HepG2 (cell line): ENCODE results near the gene SHISA9. TPM values are rescaled to one million over a fixed set of nuclear protein-coding genes. Genes with fewer than 3 reads are reported as not detected.

Experiments
- ATAC-seq: fragments of 200-7000 bp; cut with Tn5 transposase; 3 replicates; pipeline ENCODE4 v1.9.1; 2020; ENCODE audit warnings: mild to moderate bottlenecking, moderate library complexity
- BruUV-seq: library from RNA; stranded (reverse); fragments of 400-500 nt; replicated peaks from 2 replicates; lab custom pipeline; 2021; lab: Mats Ljungman, UMichigan
- CTCF ChIA-PET: fragments of 300-600 bp; formaldehyde crosslinking; extraction: SDS; loops from one replicate; lab custom pipeline; 2021; ENCODE audit warnings: low total read pairs, inconsistent platforms, low intra/inter-chr PET ratio; lab: Yijun Ruan, JAX
- POLR2A ChIA-PET: fragments of 350-600 bp; sonication (Branson Sonifier 250); formaldehyde crosslinking; loops from one replicate; lab custom pipeline; 2020; ENCODE audit warnings: antibody characterized with exemption, inconsistent platforms; lab: Yijun Ruan, JAX
- DNase-seq: peaks from one replicate; pipeline ENCODE4 v3.0.0-alpha.2; 2015; ENCODE audit warnings: low spot score
- FAIRE-seq: peaks from 3 replicates; lab custom pipeline; 2011; peaks lifted over from hg19 to GRCh38; lab: Jason Lieb, UNC
- H2AFZ ChIP-seq: one replicate; pipeline ENCODE4 v1.6.1; 2011; ENCODE audit warnings: low read length, inconsistent platforms
- H3K27ac ChIP-seq: fragments of 300-600 bp; 3 replicates; pipeline ENCODE4 v1.8.0; 2011; ENCODE audit warnings: mixed run types, mild to moderate bottlenecking, mixed read lengths, low read length, inconsistent platforms; ENCODE audit not compliant: insufficient read depth; ENCODE audit errors: extremely low read length
- H3K27me3 ChIP-seq, 2 experiments: fragments of 200-600 bp in 1 of 2; 2 replicates in 1 of 2; 3 replicates in 1 of 2; pipeline versions ENCODE4 v1.6.0 to v1.8.0; 2011; ENCODE audit warnings: low read length in 2 of 2, mild to moderate bottlenecking in 2 of 2, moderate library complexity in 2 of 2, inconsistent platforms in 1 of 2; ENCODE audit not compliant: insufficient read depth in 2 of 2, control insufficient read depth in 1 of 2
- H3K36me3 ChIP-seq, 2 experiments: fragments of 200-600 bp in 1 of 2; replicated peaks in 1 of 2; 2 replicates in 1 of 2; 3 replicates in 1 of 2; pipeline versions ENCODE4 v1.5.1 to v1.8.0; 2011; ENCODE audit warnings: low read length in 2 of 2, inconsistent platforms in 1 of 2; ENCODE audit not compliant: insufficient read depth in 2 of 2, control insufficient read depth in 1 of 2
- H3K4me1 ChIP-seq: 2 replicates; pipeline ENCODE4 v1.5.1; 2012; ENCODE audit warnings: low read length, inconsistent platforms; ENCODE audit not compliant: insufficient read depth
- H3K4me2 ChIP-seq: 2 replicates; pipeline ENCODE4 v1.6.0; 2011; ENCODE audit warnings: low read depth, low read length, inconsistent platforms
- H3K4me3 ChIP-seq, 3 experiments: fragments of 200-600 bp in 1 of 3; sonication (generic), shearing (Covaris generic) in 1 of 3; replicated peaks in 1 of 3; 2 replicates each; pipeline ENCODE4 v1.5.1; 2011 to 2016; ENCODE audit warnings: low read length in 3 of 3, inconsistent platforms in 2 of 3, low read depth in 2 of 3, mild to moderate bottlenecking in 2 of 3, control low read depth in 1 of 3, mixed read lengths in 1 of 3; ENCODE audit not compliant: insufficient read depth in 1 of 3
- H3K79me2 ChIP-seq: one replicate; pipeline ENCODE4 v1.6.1; 2011; ENCODE audit warnings: low read length, inconsistent platforms; ENCODE audit not compliant: insufficient read depth
- H3K9ac ChIP-seq: 2 replicates; pipeline ENCODE4 v1.6.0; 2011; ENCODE audit warnings: mild to moderate bottlenecking, low read depth, low read length, inconsistent platforms; ENCODE audit not compliant: insufficient read depth
- H3K9me3 ChIP-seq: 2 replicates; pipeline ENCODE4 v1.5.1; 2012; ENCODE audit warnings: mild to moderate bottlenecking, low read length
- H4K20me1 ChIP-seq: 2 replicates; pipeline ENCODE4 v1.6.0; 2011; ENCODE audit warnings: inconsistent platforms, mild to moderate bottlenecking, low read length, moderate library complexity; ENCODE audit not compliant: insufficient read depth
- CEBPG ChIP-seq: IDR thresholded peaks from 2 replicates; pipeline ENCODE4 v1.6.1; 2016
- CTCF ChIP-seq: sonication (generic); formaldehyde crosslinking; IDR thresholded peaks from 2 replicates; pipeline ENCODE4 v1.5.0; 2020; ENCODE audit warnings: mild to moderate bottlenecking, missing genetic modification reagents, moderate library complexity
- MIXL1 ChIP-seq: IDR thresholded peaks from 2 replicates; pipeline ENCODE4 v1.6.1; 2016
- NFE2 ChIP-seq: sonication (generic); formaldehyde crosslinking; IDR thresholded peaks from 2 replicates; pipeline ENCODE4 v1.4.0; 2020; ENCODE audit warnings: missing genetic modification reagents
- PCBP1 ChIP-seq: fragments of 200-400 bp; formaldehyde crosslinking; IDR thresholded peaks from 2 replicates; pipeline ENCODE4 v1.6.1; 2017; ENCODE audit warnings: mild to moderate bottlenecking, low read depth, low read length, borderline replicate concordance
- RAD21 ChIP-seq: fragments of 450-650 bp; formaldehyde crosslinking; IDR thresholded peaks from 2 replicates; pipeline ENCODE4 v1.5.0; 2020; ENCODE audit warnings: mild to moderate bottlenecking
- SMC3 ChIP-seq: IDR thresholded peaks from 2 replicates; pipeline ENCODE4 v1.6.1; 2011; ENCODE audit warnings: low read length, improper control_type of control experiment
- STAG1 ChIP-seq: sonication (generic); formaldehyde crosslinking; IDR thresholded peaks from 2 replicates; pipeline ENCODE4 v1.4.0; 2020; ENCODE audit warnings: missing genetic modification reagents
- XRCC5 ChIP-seq: fragments of 200-400 bp; formaldehyde crosslinking; optimal IDR thresholded peaks from 2 replicates; pipeline ENCODE3; 2017; ENCODE audit warnings: mild to moderate bottlenecking, low read length
- ZNF549 ChIP-seq: sonication (generic); formaldehyde crosslinking; IDR thresholded peaks from 2 replicates; pipeline ENCODE4 v1.5.0; 2020; ENCODE audit warnings: missing genetic modification reagents
- ZNF567 ChIP-seq: sonication (generic); formaldehyde crosslinking; IDR thresholded peaks from 2 replicates; pipeline ENCODE4 v1.8.1; 2023; ENCODE audit warnings: mild to moderate bottlenecking, missing genetic modification reagents, borderline replicate concordance
- WGBS: methylation state at CpG from one replicate; pipeline ENCODE4 v1.1.6; 2017; ENCODE audit warnings: low lambda C conversion rate; 5-methylcytosine and 5-hydroxymethylcytosine counted together
- in situ Hi-C: cut with HindIII; loops from 2 replicates; pipeline ENCODE4 v1.10.0; 2017; ENCODE audit warnings: low pct_unique_long_range_greater_than_20kb; ENCODE audit not compliant: extremely low pct_ligation_motif_present
- intact Hi-C: fragments of 100-400 bp; cut with micrococcal nuclease; formaldehyde crosslinking; loops from one replicate; pipeline ENCODE4 v1.10.0; 2022; ENCODE audit not compliant: unreplicated experiment
- polyA plus RNA-seq, 8 experiments: library from polyadenylated mRNA; depleted of rRNA in 3 of 8; stranded (reverse) in 7 of 8; unstranded in 1 of 8; fragments of >200 nt; fragmentation: Illumina TruSeq in 4 of 8; extraction: Trizol in 4 of 8; gene quantifications; 2 replicates each; pipeline versions ENCODE4 v1.2.1 to v1.2.3, GENCODE V29; 2011 to 2016; ENCODE audit warnings: low read depth in 4 of 8, missing spikeins in 1 of 8, mixed read lengths in 1 of 8; ENCODE audit not compliant: insufficient read depth in 1 of 8
- total RNA-seq, 5 experiments: library from RNA; depleted of rRNA; stranded (reverse); fragments of >200 nt; fragmentation: Illumina TruSeq; extraction: Trizol; gene quantifications; 2 replicates each; pipeline ENCODE4 v1.2.3, GENCODE V29; 2016; ENCODE audit warnings: low read depth in 1 of 5

SHISA9 gene
- total and polyA plus RNA-seq, 2 of the 13 experiments (the other 11 are each of a cell fraction or from before 2014, with no cell fraction given) = 0.01 TPM; not detected in 1

GRCh38 chr16:12896562-12896961, 4.8 kb upstream of the SHISA9 start:
- Histone ChIP-seq H3K9ac (no peak overlapping the region), H4K20me1 (no peaks in the 10 kb centered on the region), H3K27me3 (peaks cover 5 to 28% of the 10 kb centered on the region in 2 experiments; a peak in 4 of 5 replicates), H3K4me3 (no peak overlapping the region), H3K79me2 (no peaks in the 10 kb centered on the region), H3K4me2 (no peak overlapping the region), H3K36me3 (no peaks in the 10 kb centered on the region), H3K4me1 (no peaks in the 10 kb centered on the region), H2AFZ (no peak overlapping the region), H3K9me3 (no peaks in the 10 kb centered on the region)
- ATAC-seq (peak; percentile 83), FAIRE-seq (peak; percentile 96), DNase-seq (peak; percentile 74)
- ChIA-PET POLR2A (no interaction called here), CTCF (interaction anchor here (0.8 to 2.1 kb wide), 3 partner anchors 320 to 557 kb away, joined by 3 to 42 read pairs (median 4); no protein-coding TSS in a partner anchor)
- in situ Hi-C loops (no loop called here), intact Hi-C loops (loop anchor here (1.0 to 10.0 kb wide), 7 partner anchors 216 to 978 kb away; no protein-coding TSS in a partner anchor)
- BruUV-seq = no TSS peak
- WGBS = 13% methylated on average over 4 of the region's 4 CpGs
- TF ChIP-seq CEBPG (CRISPR knock-in tag) (no peak), SMC3 (peak; percentile 95), ZNF567 (CRISPR knock-in tag) (0 out of 2 replicates have a peak, but pooled peaks have one; percentile 36), XRCC5 (peak; percentile 33), MIXL1 (CRISPR knock-in tag) (0 out of 2 replicates have a peak, but pooled peaks have one; percentile 29), NFE2 (CRISPR knock-in tag) (no peak), RAD21 (CRISPR knock-in tag) (peak; percentile 79), CTCF (peak; percentile 89), PCBP1 (no peak), STAG1 (CRISPR knock-in tag) (peak; percentile 96), ZNF549 (CRISPR knock-in tag) (no peak)
- TF ChIP-seq, all 625 proteins: peak for 7
- no peak overlapping the region for H3K27ac ChIP-seq
